HG02623 (cell line): ENCODE data around the gene SYPL2.

Experiments
- ATAC-seq: cut with Tn5 transposase; IDR thresholded peaks from one replicate; pipeline ENCODE4 v1.9.1; 2021; ENCODE audit warnings: moderate library complexity; ENCODE audit not compliant: unreplicated experiment

Gene SYPL2

DNA sequence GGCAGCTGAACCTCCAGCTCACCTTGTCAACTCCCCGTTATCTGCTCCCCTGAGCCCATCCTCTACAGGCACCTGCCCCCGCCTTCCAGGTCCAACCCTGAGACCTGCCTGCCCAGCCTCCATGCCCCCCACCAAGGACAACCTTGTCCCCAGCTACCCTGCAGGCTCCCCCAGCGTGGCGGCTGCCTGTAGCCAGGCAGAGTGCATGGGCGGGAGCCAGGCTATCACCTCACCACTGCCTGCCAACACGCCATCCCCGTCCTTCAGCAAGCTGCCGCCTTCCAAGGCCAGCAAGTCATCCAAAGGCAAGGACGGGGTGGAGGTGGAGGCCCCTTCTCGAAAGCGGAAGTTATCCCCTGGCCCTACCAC, 24.6 kb downstream of the SYPL2 start:
- ATAC-seq = no peak

DNA sequence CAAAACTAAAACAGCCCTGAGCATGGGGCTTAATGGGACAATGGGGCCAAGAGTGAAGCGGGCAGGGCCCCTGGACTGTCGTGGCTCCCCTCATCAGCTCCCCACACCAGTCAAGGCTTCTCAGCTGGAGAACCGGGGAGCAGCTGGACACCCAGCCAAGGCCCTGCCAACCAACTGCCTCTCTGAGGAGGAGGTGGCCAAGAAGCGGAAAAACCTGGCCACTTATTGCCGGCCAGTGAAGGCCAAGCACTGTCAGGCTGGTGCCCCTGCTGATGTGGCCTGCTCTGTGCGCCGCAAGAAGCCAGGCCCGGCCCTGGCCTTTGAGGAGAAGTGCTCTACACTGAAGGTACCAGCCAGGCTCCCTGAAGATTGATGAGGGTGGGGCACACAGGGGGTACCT, 25.0 kb downstream of the SYPL2 start:
- no peak for ATAC-seq

DNA sequence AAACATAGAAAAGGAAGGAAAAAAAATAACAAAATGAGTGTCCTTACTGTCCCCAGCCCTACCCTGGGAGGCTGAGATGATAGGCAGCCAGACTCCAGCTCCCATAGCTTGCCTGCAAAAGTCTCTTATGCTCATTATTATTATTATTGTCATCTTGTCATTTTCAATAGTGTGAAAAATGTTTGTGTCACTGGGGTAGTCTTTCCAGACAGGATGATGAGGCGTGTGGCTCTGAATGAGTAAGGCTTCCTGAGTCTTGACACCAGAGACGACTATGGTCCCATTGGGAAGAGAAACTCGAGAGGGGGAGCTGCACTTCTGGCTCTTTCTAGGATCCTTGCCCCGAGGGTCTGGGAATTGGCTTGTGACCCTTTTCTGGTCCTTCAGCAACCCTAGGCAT, 26.4 kb downstream of the SYPL2 start:
- no peak for ATAC-seq

DNA sequence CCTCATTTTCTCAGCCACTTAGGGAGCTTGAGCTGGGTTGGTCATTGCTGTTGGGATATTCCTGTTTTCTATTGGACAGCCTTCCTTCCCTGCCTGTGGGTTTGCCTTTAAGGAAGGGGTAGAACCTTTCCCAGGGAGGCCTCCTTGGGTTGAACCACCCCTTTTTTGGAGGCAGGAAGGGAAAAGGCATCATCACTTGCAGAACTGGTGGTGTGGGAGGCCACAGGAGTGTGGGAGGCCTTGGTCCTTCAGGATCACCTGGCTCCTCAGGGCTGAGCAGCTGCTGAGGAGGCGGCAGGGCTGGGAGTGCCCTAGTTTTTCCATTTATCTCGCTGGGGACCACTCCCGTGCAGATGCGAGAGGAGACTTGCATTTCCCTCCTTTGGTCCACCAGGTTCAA, 26.9 kb downstream of the SYPL2 start:
- no peak for ATAC-seq

DNA sequence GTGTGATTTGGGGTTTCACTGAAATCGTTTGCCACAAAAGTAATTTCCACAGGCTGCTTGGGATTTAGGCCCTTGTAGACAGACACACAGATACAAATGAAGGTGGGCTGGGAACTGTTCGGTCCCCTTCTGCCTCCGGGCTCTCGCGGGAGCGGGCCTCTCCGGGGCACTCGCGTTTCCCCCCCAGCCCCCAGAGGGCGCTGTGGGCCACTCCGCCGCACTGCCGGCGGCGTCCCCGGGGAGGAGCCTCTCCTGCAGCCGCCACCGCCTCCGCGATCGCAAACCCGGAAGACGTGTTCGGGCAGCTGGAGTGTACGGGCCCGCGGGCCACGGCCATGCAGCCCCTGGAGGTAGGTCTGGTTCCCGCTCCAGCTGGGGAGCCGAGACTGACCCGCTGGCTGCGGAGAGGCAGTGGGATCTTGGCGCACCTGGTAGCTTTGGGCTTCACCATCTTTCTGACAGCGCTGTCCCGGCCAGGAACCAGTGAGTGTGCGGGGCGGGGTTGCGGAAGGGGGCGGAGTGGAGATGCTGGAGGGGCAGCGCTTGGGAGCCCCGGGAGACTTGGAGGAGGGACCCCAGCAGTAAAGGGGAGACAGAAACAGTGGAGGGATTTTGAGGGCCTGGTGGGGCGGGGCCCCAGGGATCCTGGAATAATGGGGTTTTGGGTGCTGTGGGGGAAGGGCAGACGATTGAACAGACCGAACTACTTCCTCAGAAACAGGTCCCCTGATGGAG, 27.6 kb downstream of the SYPL2 start, which contains the start of gene CYB561D1:
TSS of gene CYB561D1 (plus strand) at position 290 of the 735 bp plus-strand sequence. CDS start at position 336, 46 bp downstream.
- ATAC-seq = peak; percentile 82

DNA sequence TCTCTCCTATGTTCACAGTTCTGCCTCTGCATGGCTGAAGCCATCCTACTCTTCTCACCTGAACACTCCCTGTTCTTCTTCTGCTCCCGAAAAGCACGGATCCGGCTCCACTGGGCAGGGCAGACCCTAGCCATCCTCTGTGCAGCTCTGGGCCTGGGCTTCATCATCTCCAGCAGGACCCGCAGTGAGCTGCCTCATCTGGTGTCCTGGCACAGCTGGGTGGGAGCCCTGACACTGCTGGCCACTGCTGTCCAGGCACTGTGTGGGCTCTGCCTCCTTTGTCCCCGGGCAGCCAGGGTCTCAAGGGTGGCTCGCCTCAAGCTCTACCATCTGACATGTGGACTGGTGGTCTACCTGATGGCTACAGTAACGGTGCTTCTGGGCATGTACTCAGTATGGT, 29.4 kb downstream of the SYPL2 start:
- ATAC-seq = no peak

DNA sequence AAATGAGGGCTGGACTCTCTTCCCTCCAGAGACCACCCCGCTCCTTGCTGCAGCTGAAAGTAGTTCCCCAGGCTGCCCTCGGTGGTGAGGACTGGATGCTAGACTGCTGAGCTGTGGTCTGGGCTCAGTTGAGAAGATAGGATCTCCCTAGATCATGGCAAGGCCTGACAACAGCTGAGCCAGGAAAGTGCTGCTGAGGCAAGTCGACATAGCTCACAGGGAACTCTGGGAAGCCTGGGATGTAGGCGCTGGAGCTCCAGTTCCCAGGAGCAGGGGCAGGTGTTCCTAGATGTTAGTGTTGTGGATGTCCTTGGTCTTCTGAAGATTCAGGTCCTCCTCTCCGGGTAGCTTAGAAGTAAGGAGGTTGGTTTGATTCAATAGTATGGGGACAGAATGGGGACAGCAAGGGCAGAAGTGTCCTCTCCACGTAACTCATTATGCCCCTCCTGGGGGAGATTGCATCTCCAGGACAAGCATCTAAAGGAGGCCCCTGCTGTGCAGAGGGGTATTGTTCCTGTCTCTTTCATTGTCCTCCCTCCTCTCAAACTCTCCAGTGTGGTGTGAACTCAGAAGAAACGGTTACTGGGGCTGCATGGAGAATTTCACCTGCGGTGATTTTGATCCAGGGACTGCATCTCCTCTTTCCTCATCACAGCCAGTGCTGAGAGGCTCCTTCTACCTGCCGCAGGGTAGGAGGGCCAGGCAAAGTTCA, 31.3 kb downstream of the SYPL2 start:
- ATAC-seq = no peak

DNA sequence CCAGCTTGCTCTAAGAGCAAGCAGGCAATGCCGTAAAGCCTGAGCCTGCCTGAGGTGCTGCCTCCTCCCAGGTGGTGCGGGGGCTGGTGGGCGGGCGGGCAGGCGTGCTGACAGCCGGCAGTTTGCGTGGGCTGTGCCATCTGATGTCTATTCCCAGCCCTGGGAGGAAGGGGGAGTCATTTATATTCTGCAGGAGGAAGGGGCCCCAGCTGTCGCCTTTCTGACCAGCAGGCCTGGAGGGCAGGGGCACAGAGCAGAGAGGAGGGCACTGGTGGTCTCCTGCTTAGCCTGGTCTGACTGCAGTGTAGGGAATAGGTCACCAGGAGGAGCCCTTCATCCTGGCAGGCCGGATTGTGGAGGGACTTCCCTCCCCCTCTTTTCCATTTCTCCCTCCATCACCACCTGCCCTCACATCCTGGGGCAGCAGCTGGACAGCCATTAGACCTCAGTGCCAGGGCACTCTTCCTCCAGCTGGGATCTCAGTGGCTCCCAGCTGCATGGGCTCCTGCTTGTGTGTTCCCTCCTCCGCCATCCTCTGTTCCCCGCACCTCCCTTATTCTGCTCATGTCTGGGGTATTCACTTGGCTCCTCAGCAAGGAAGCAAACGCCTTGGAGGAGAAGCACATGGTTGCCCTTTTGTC, 31.9 kb downstream of the SYPL2 start:
- ATAC-seq = no peak

DNA sequence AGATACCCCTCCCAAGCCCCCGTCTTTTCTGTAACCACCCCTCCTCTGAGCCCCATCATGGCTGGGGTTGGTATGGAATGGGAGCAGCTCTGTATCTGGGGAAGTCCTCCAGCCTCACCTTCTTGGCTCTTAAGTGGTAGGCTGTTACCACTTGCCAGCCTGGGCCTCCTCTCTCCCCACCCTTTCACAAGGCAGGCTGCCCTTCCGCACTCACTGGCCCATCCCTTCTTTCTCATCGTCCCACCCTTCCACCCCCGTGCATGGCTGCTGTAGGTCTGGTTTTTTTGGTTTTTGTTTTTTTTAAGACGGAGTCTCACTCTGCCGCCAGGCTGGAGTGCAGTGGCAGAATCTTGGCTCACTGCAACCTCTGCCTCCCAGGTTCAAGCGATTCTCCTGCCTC, 32.7 kb downstream of the SYPL2 start:
- ATAC-seq = no peak

DNA sequence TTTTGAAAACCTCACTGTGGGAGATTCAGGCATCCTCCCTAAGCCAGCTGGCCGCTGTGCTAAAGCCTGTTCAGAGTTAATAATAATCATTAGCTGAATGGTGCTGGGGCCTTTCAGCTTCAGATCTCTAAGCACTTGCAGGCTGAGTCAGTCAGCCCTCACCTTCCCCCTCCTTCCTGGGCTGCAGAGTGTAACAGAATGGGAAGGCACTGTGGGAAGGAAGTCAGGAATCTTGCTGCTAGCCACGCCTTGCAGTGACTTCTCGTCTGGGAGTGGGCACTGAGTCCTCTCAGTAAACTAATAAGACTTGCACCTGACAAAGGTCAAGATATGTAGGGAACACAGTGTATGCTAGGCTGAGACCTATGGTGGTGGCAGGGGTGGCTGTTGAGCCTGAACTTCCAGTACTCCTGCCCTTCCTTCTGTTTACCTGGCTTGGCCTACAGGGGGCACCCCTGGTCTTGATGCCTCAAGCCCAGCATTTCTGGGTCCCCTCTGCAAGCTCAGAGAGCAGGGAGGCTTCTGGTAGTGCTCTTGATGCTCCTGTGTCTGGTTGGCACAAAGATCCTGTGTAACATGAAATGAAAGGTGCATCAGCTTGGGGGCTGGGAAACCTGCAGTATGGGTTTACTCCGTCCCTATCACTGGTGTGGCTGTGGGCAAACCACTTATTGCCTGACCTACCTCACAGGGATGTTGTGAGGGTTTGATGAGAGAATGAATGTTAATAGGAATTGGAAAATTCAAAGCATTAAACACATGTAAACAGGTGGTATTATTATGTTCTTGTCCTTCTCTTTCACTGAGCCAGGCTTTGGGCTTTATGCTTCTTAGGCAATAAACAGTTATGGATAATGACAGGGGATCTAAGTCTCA, 33.6 kb downstream of the SYPL2 start:
- ATAC-seq = no peak

DNA sequence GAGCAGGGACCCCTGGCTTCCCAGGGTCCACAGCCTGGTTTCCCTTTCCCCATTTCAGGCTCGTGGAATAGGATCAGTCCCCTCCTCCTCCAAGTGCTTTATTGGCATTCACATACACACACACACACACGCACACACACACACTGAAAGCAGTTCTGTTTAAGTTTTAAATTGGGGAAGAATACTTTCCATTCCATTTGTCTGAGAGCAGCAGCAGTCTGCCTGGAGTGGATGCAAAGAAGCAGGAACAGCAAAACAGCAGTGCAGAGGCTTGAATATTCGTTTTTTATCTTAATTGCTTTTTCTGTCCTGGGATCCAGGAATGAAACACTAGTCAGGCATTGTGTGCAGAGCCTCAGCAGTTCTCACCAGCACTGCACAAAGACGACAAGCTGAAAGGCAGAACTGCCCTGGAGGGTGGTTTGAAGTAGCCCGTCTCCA, 34.6 kb downstream of the SYPL2 start:
- ATAC-seq = no peak

DNA sequence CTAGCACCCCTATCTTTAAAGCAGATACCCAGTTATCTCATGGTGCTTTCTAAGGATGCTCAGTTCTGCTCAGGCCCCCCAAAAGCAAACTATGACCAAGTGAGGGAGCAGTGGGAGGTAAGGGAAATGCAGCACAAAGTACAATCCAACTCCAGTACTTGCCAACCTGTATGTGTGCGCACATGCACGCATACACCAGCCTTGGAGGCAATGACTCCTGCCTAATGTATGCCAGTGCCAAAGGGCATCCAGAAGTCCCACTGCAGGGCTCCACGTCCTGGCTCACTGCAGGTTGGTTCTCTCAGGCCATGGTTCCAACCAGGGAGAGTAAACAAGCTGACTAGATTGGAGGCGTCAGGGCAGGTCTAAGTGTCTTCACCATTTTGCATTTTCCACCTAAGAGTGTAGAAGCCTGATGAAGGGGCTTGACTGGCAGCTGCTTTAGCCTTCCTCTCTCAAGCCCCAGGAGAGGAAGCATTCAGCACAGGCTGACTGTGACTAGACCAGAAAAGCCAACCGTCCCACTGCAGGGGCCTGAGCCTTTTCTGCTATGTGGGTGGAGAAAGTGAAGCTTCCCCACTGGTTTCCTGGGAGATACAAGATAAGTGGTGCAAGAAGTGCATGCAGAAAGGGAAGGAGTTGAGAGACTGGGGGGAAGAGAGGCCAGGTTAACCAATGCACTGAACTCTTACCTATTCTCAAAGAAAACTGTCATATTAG, 35.5 kb downstream of the SYPL2 start:
- no peak for ATAC-seq

DNA sequence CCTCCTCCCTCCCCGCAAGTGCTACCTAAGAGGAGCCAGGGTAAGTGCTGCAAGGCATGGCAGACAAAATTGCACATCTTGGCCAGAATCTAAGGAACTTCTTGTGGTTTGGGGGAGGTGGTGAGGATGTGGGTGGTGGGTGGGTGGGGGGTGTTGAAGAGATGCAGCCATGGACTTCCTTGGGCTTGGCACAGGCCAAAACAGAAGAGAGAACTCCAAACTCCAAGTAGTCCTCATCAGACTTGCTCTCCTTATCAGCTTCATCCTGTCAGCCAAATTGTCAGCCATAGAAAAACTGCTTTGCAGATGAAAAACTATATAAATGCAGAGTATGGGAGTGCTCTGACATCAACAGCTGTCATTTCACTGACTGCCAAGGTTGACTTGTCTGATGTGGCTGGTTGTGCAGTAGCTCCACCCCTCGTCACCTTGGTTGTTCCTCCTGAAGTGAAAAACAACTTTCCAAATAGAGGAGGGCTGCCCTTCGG, 36.1 kb downstream of the SYPL2 start:
- ATAC-seq = no peak

DNA sequence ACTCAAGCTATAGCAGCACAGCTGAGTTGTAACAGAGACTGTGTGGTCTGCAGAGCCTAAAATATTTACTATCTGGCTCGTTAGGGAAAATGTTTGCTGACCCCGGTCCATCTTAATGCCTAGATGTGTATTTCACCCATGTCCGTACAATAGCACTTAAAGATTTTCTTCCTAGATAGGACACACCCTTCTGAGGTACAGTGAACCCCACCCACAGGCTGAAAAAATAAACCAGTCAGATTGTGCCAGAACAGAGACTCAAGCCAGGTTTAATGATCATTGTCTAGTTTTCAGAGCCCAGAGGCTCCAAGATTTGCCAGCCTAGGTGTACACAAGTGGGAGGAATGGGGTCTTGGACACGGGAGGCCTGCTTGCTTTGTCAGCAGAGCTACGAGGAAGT, 37.6 kb downstream of the SYPL2 start:
- no peak for ATAC-seq

DNA sequence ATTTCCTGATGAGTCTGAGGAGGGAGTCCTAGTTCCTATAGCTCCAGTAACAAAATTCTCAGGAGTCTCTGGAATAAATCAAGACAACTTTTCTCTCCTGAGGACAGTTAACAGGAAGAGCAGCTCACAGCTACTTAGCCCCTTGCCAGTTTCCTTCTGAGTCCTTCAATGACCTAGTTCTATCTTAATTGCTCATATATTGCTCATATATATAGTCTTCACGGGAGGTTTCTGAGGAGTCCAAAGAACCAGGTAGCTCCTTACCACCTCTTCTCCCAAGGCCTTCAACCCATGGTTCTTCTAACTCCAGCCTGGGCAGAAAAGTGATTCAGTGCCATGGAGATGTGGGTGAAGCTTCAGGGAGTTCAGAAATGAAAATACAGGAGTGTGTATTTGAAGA, 38.6 kb downstream of the SYPL2 start:
- no peak for ATAC-seq

DNA sequence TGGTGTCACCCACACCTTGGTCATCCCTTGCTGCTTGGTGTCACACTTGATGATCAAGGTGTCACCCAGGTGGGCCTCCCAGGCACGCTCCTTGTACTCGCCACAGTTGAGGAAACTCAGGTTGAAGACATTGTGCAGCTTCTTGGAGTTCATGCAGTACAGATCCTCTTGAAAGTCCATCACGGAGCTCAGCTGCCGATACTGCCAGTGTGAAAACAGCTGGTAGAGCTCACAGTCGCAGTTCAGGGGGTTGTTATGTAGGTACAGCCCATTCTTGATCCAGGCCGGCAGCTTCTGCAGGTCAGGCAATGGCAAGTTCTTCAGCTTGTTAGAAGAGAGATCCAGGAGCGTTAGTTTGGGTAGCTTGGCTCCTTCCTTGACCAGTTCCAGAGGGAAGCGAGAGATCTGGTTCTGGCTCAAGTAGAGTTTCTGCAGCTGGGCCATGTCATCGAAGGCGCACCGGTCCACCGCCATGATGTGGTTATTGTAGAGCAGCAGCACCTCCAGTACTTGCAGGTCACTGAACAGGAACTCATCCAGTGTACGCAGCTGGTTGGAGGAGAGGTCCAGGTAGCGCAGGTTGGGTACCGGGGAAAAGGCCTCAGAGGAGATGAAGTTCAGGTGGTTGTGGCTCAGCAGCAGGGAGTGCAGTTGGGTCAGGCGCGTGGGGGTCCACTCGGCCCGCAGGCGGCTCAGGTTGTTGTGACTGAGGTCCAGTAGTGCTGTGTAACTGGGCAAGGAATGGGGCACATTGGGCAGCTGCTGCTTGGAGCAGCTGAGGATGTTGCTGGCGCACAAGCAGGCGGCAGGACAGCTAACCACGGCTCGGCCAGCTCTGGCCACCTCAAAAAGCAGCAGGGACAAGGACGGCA, 41.9 kb downstream of the SYPL2 start:
- no peak for ATAC-seq

DNA sequence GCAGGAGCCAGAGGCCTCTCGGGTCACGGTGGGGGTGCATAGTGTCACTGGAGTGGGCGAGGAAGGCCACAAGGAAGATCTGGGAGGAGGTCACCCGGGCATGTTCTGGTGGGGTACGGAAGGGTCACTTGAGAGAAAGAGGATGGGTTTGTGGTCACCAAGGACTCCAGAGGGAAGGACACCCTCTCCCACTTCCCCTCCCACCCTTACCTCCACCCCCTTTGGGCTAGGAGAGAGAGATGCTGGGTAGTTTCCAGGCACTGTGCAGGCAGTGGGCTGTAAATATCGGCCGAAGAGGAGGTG, 42.5 kb downstream of the SYPL2 start:
- no peak for ATAC-seq

DNA sequence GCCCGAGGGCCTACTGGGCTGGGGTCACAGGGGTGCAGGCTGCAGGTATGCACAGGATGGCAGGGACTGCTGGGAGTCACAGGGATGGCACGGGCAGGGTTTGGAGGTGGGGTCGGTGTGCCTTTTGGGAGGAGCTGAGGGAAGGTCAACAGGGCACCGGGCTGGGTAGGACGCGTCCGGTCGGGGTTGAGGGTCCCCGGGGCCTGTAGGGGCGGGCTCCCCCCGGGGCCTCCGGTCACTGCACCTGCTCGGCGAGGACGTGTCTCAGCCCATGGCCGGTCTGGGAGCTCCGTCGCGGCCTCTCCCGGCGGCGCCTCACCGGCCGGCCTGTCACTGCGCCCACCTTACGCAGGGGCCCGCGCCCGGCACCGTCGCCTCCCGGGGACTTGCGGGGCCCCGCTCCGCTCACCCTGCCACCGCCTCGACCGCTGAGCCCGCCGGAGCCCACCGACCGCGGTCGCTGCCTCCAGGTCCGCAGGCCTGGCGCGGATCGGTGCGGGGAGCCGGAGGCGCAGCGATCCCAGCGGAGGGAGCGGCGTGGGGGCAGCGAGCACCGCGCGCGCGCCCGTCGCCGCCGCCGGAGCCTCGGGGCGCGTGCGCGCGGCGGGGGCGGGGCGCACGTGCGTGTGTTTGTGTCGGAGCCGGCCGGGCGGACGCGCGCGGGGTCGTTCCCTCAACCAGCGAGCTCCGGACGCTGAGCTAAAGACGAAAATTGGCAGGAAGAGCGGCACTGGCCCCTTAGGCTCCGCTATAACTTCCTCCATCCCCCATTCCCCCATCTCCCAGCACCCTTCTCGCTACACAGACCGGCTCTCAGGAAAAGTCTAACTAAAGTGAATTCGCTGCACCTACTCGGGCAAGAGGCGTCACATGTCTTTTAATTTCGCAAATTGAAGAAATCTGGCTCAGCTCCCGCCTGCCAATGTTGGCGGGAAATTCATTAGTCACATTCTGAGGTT, 43.1 kb downstream of the SYPL2 start, which contains the start of gene AMIGO1:
TSS of gene AMIGO1 (minus strand) at position 552 of the 959 bp plus-strand sequence. CDS start 815 bp downstream, outside the sequence.
- no peak for ATAC-seq
